ENCODE results near the gene CEACAM19.

CEACAM19 gene

GRCh38 chr19:44686896-44687295 lies 15.6 kb downstream of the CEACAM19 start:
- DNase-seq (ENCODE audit: insufficient read length, low spot score) = no peak
- FAIRE-seq = no peak

GRCh38 chr19:44687888-44688287 lies 16.6 kb downstream of the CEACAM19 start:
- DNase-seq (ENCODE audit: insufficient read length, low spot score) (no peak), FAIRE-seq (no peak)
- no peak for TF ChIP-seq CTCF (IDR thresholded peaks at IDR 0.05; ENCODE audit: insufficient read depth, missing control alignments)

More at GRCh38 chr19:44686896-44687295, 15.6 kb downstream of the CEACAM19 start:
- TF ChIP-seq CTCF (IDR thresholded peaks at IDR 0.05; ENCODE audit: insufficient read depth, missing control alignments) = no peak

- DNase-seq (ENCODE audit: insufficient read length, low spot score) (peak; percentile 72), FAIRE-seq (no peak)
- peak; percentile 82 for TF ChIP-seq CTCF (IDR thresholded peaks at IDR 0.05; ENCODE audit: insufficient read depth, missing control alignments)
Measured at GRCh38 chr19:44689290-44690130, 18.2 kb downstream of the CEACAM19 start.

GRCh38 chr19:44690131-44690440 lies 18.8 kb downstream of the CEACAM19 start:
- FAIRE-seq (no peak), DNase-seq (ENCODE audit: insufficient read length, low spot score) (no peak)
- TF ChIP-seq CTCF (IDR thresholded peaks at IDR 0.05; ENCODE audit: insufficient read depth, missing control alignments) = no peak

GRCh38 chr19:44692379-44692721 lies 21.1 kb downstream of the CEACAM19 start:
- TF ChIP-seq CTCF (IDR thresholded peaks at IDR 0.05; ENCODE audit: insufficient read depth, missing control alignments) = no peak
- DNase-seq (ENCODE audit: insufficient read length, low spot score) (no peak), FAIRE-seq (no peak)

- peak; percentile 31 for TF ChIP-seq CTCF (IDR thresholded peaks at IDR 0.05; ENCODE audit: insufficient read depth, missing control alignments)
- DNase-seq (ENCODE audit: insufficient read length, low spot score) (no peak), FAIRE-seq (no peak)
Measured at GRCh38 chr19:44694184-44694579, 22.9 kb downstream of the CEACAM19 start.

- TF ChIP-seq CTCF (IDR thresholded peaks at IDR 0.05; ENCODE audit: insufficient read depth, missing control alignments) = no peak
- FAIRE-seq = no peak
- DNase-seq (ENCODE audit: insufficient read length, low spot score) = no peak
Measured at GRCh38 chr19:44696939-44697669, 25.8 kb downstream of the CEACAM19 start.
